HepG2 (cell line): Measurements from ENCODE around the gene CAMK1. TPM values are rescaled to one million over a fixed set of nuclear protein-coding genes. Genes with fewer than 3 reads are reported as not detected.

Experiments used
- ATAC-seq: fragments of 200-7000 bp; cut with Tn5 transposase; 3 replicates; pipeline ENCODE4 v1.9.1; 2020; ENCODE audit warnings: mild to moderate bottlenecking, moderate library complexity
- BruUV-seq: library from RNA; stranded (reverse); fragments of 400-500 nt; replicated peaks from 2 replicates; lab custom pipeline; 2021; lab: Mats Ljungman, UMichigan
- CTCF ChIA-PET: fragments of 300-600 bp; formaldehyde crosslinking; extraction: SDS; loops from one replicate; lab custom pipeline; 2021; ENCODE audit warnings: low total read pairs, inconsistent platforms, low intra/inter-chr PET ratio; lab: Yijun Ruan, JAX
- POLR2A ChIA-PET: fragments of 350-600 bp; sonication (Branson Sonifier 250); formaldehyde crosslinking; loops from one replicate; lab custom pipeline; 2020; ENCODE audit warnings: antibody characterized with exemption, inconsistent platforms; lab: Yijun Ruan, JAX
- DNase-seq: peaks from one replicate; pipeline ENCODE4 v3.0.0-alpha.2; 2015; ENCODE audit warnings: low spot score
- FAIRE-seq: peaks from 3 replicates; lab custom pipeline; 2011; peaks lifted over from hg19 to GRCh38; lab: Jason Lieb, UNC
- H2AFZ ChIP-seq: one replicate; pipeline ENCODE4 v1.6.1; 2011; ENCODE audit warnings: low read length, inconsistent platforms
- H3K27ac ChIP-seq: fragments of 300-600 bp; 3 replicates; pipeline ENCODE4 v1.8.0; 2011; ENCODE audit warnings: mixed run types, mild to moderate bottlenecking, mixed read lengths, low read length, inconsistent platforms; ENCODE audit not compliant: insufficient read depth; ENCODE audit errors: extremely low read length
- H3K27me3 ChIP-seq, 2 experiments: fragments of 200-600 bp in 1 of 2; 2 replicates in 1 of 2; 3 replicates in 1 of 2; pipeline versions ENCODE4 v1.6.0 to v1.8.0; 2011; ENCODE audit warnings: low read length in 2 of 2, mild to moderate bottlenecking in 2 of 2, moderate library complexity in 2 of 2, inconsistent platforms in 1 of 2; ENCODE audit not compliant: insufficient read depth in 2 of 2, control insufficient read depth in 1 of 2
- H3K36me3 ChIP-seq, 2 experiments: fragments of 200-600 bp in 1 of 2; replicated peaks in 1 of 2; 2 replicates in 1 of 2; 3 replicates in 1 of 2; pipeline versions ENCODE4 v1.5.1 to v1.8.0; 2011; ENCODE audit warnings: low read length in 2 of 2, inconsistent platforms in 1 of 2; ENCODE audit not compliant: insufficient read depth in 2 of 2, control insufficient read depth in 1 of 2
- H3K4me1 ChIP-seq: 2 replicates; pipeline ENCODE4 v1.5.1; 2012; ENCODE audit warnings: low read length, inconsistent platforms; ENCODE audit not compliant: insufficient read depth
- H3K4me2 ChIP-seq: 2 replicates; pipeline ENCODE4 v1.6.0; 2011; ENCODE audit warnings: low read depth, low read length, inconsistent platforms
- H3K4me3 ChIP-seq, 3 experiments: fragments of 200-600 bp in 1 of 3; sonication (generic), shearing (Covaris generic) in 1 of 3; replicated peaks in 1 of 3; 2 replicates each; pipeline ENCODE4 v1.5.1; 2011 to 2016; ENCODE audit warnings: low read length in 3 of 3, inconsistent platforms in 2 of 3, low read depth in 2 of 3, mild to moderate bottlenecking in 2 of 3, control low read depth in 1 of 3, mixed read lengths in 1 of 3; ENCODE audit not compliant: insufficient read depth in 1 of 3
- H3K79me2 ChIP-seq: one replicate; pipeline ENCODE4 v1.6.1; 2011; ENCODE audit warnings: low read length, inconsistent platforms; ENCODE audit not compliant: insufficient read depth
- H3K9ac ChIP-seq: 2 replicates; pipeline ENCODE4 v1.6.0; 2011; ENCODE audit warnings: mild to moderate bottlenecking, low read depth, low read length, inconsistent platforms; ENCODE audit not compliant: insufficient read depth
- H3K9me3 ChIP-seq: 2 replicates; pipeline ENCODE4 v1.5.1; 2012; ENCODE audit warnings: mild to moderate bottlenecking, low read length
- H4K20me1 ChIP-seq: 2 replicates; pipeline ENCODE4 v1.6.0; 2011; ENCODE audit warnings: inconsistent platforms, mild to moderate bottlenecking, low read length, moderate library complexity; ENCODE audit not compliant: insufficient read depth
- ARHGAP35 ChIP-seq: sonication (generic); formaldehyde crosslinking; IDR thresholded peaks from 2 replicates; pipeline ENCODE4 v1.9.0; 2022; ENCODE audit warnings: mild to moderate bottlenecking, inconsistent platforms, moderate library complexity, missing genetic modification reagents, borderline replicate concordance
- ESRRA ChIP-seq: sonication (generic); formaldehyde crosslinking; IDR thresholded peaks from 2 replicates; pipeline ENCODE4 v1.5.1; 2020; ENCODE audit warnings: mild to moderate bottlenecking, low read depth, missing genetic modification reagents
- HCFC1 ChIP-seq: fragments of 150-350 bp; IDR thresholded peaks from 2 replicates; pipeline ENCODE4 v1.6.1; 2014; ENCODE audit warnings: low read depth, low read length
- KLF15 ChIP-seq: sonication (generic); formaldehyde crosslinking; IDR thresholded peaks from 2 replicates; pipeline ENCODE4 v1.8.1; 2023; ENCODE audit warnings: borderline replicate concordance, mild to moderate bottlenecking, inconsistent platforms, missing genetic modification reagents, mixed read lengths
- MBD4 ChIP-seq: IDR thresholded peaks from 2 replicates; pipeline ENCODE4 v1.6.1; 2012; ENCODE audit warnings: low read length, inconsistent platforms, borderline replicate concordance
- MEIS2 ChIP-seq: sonication (generic); formaldehyde crosslinking; IDR thresholded peaks from 2 replicates; pipeline ENCODE4 v1.9.0; 2021; ENCODE audit warnings: mild to moderate bottlenecking, missing genetic modification reagents
- ZNF274 ChIP-seq: sonication (generic); formaldehyde crosslinking; IDR thresholded peaks from 2 replicates; pipeline ENCODE4 v1.5.1; 2020; ENCODE audit warnings: mild to moderate bottlenecking, missing genetic modification reagents
- ZNF510 ChIP-seq: sonication (generic); formaldehyde crosslinking; IDR thresholded peaks from 2 replicates; pipeline ENCODE4 v1.4.0; 2020; ENCODE audit warnings: low read depth, mild to moderate bottlenecking, missing genetic modification reagents
- ZNF678 ChIP-seq: sonication (generic); formaldehyde crosslinking; IDR thresholded peaks from 2 replicates; pipeline ENCODE4 v1.4.0; 2020; ENCODE audit warnings: mild to moderate bottlenecking, missing genetic modification reagents
- ZNF788 ChIP-seq: sonication (generic); formaldehyde crosslinking; IDR thresholded peaks from 2 replicates; pipeline ENCODE4 v1.5.0; 2020; ENCODE audit warnings: mild to moderate bottlenecking, missing genetic modification reagents, borderline replicate concordance
- WGBS: methylation state at CpG from one replicate; pipeline ENCODE4 v1.1.6; 2017; ENCODE audit warnings: low lambda C conversion rate; 5-methylcytosine and 5-hydroxymethylcytosine counted together
- in situ Hi-C: cut with HindIII; loops from 2 replicates; pipeline ENCODE4 v1.10.0; 2017; ENCODE audit warnings: low pct_unique_long_range_greater_than_20kb; ENCODE audit not compliant: extremely low pct_ligation_motif_present
- intact Hi-C: fragments of 100-400 bp; cut with micrococcal nuclease; formaldehyde crosslinking; loops from one replicate; pipeline ENCODE4 v1.10.0; 2022; ENCODE audit not compliant: unreplicated experiment
- polyA plus RNA-seq, 8 experiments: library from polyadenylated mRNA; depleted of rRNA in 3 of 8; stranded (reverse) in 7 of 8; unstranded in 1 of 8; fragments of >200 nt; fragmentation: Illumina TruSeq in 4 of 8; extraction: Trizol in 4 of 8; gene quantifications; 2 replicates each; pipeline versions ENCODE4 v1.2.1 to v1.2.3, GENCODE V29; 2011 to 2016; ENCODE audit warnings: low read depth in 4 of 8, missing spikeins in 1 of 8, mixed read lengths in 1 of 8; ENCODE audit not compliant: insufficient read depth in 1 of 8
- total RNA-seq, 5 experiments: library from RNA; depleted of rRNA; stranded (reverse); fragments of >200 nt; fragmentation: Illumina TruSeq; extraction: Trizol; gene quantifications; 2 replicates each; pipeline ENCODE4 v1.2.3, GENCODE V29; 2016; ENCODE audit warnings: low read depth in 1 of 5
- TF ChIP-seq, protein P1 (sequence below): sonication (generic); formaldehyde crosslinking; IDR thresholded peaks from 2 replicates; pipeline ENCODE4 v1.5.1; 2020; ENCODE audit warnings: missing genetic modification reagents, mild to moderate bottlenecking, borderline replicate concordance
- TF ChIP-seq, protein P2 (sequence below): sonication (generic); formaldehyde crosslinking; conservative IDR thresholded peaks from 2 replicates; pipeline ENCODE4 v1.8.0; 2022; ENCODE audit warnings: missing genetic modification reagents
- TF ChIP-seq, protein P3 (sequence below): sonication (generic); formaldehyde crosslinking; IDR thresholded peaks from 2 replicates; pipeline ENCODE4 v1.4.0; 2020; ENCODE audit warnings: mild to moderate bottlenecking, missing genetic modification reagents
- TF ChIP-seq, protein P4 (sequence below): sonication (generic); formaldehyde crosslinking; IDR thresholded peaks from 2 replicates; pipeline ENCODE4 v1.4.0; 2020; ENCODE audit warnings: mild to moderate bottlenecking, missing genetic modification reagents
- TF ChIP-seq, protein P5 (sequence below): sonication (generic); formaldehyde crosslinking; IDR thresholded peaks from 2 replicates; pipeline ENCODE4 v1.5.1; 2020; ENCODE audit warnings: mild to moderate bottlenecking, missing genetic modification reagents, borderline replicate concordance

The CAMK1 gene
- total and polyA plus RNA-seq, 2 of the 13 experiments (the other 11 are each of a cell fraction or from before 2014, with no cell fraction given) = 26.4 to 53.3 TPM

DNA sequence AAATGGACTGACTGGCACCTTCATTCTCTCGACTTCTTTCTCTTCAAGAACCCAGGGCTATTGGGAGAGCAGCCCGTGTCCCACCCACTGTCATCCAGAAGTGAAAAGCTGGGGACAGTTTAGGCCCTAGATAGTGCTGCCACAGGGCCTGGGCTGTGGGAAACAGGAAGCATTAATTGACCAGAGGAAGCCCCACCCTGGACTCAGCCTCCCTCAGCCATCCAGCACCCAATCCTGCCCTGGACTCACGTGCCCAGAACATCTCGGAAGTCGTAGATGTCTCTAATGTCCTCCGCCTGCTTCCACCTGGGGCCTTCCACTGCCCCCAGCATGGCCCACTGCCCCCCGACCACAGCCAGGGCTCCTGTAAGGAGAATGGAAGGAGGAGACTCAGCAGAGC, 2.3 kb downstream of the CAMK1 start:
- peaks cover 13% of the 10 kb centered on the region for H3K79me2 ChIP-seq
- H4K20me1 ChIP-seq = no peaks in the 10 kb centered on the region
- ATAC-seq (no peak), FAIRE-seq (no peak), DNase-seq (no peak)
- peaks cover 39% of the 10 kb centered on the region for H3K4me1 ChIP-seq
- intact Hi-C loops = no loop called here
- 94% methylated on average over 4 of the region's 7 CpGs for WGBS
- H3K9me3 ChIP-seq = no peaks in the 10 kb centered on the region
- H3K36me3 ChIP-seq = peaks cover 4 to 19% of the 10 kb centered on the region in 2 experiments; a peak in 4 of 5 replicates
- in situ Hi-C loops = no loop called here
- ChIA-PET CTCF (no interaction called here), POLR2A (interaction anchor here (1.0 to 5.3 kb wide), 3 partner anchors 13 to 25 kb away, joined by 3 to 50 read pairs (median 5); partner anchors contain the start of genes ARPC4 and OGG1)
- H3K27ac ChIP-seq = no peak overlapping the region
- H3K4me2 ChIP-seq = no peak overlapping the region
- no peaks in the 10 kb centered on the region; a peak in 1 of 5 replicates for H3K27me3 ChIP-seq
- no peak overlapping the region for H3K4me3 ChIP-seq
- BruUV-seq = no TSS peak
- H3K9ac ChIP-seq = no peak overlapping the region
- H2AFZ ChIP-seq = no peak overlapping the region
- TF ChIP-seq ARHGAP35 (CRISPR knock-in tag) = no peak
- TF ChIP-seq, protein P1, sequence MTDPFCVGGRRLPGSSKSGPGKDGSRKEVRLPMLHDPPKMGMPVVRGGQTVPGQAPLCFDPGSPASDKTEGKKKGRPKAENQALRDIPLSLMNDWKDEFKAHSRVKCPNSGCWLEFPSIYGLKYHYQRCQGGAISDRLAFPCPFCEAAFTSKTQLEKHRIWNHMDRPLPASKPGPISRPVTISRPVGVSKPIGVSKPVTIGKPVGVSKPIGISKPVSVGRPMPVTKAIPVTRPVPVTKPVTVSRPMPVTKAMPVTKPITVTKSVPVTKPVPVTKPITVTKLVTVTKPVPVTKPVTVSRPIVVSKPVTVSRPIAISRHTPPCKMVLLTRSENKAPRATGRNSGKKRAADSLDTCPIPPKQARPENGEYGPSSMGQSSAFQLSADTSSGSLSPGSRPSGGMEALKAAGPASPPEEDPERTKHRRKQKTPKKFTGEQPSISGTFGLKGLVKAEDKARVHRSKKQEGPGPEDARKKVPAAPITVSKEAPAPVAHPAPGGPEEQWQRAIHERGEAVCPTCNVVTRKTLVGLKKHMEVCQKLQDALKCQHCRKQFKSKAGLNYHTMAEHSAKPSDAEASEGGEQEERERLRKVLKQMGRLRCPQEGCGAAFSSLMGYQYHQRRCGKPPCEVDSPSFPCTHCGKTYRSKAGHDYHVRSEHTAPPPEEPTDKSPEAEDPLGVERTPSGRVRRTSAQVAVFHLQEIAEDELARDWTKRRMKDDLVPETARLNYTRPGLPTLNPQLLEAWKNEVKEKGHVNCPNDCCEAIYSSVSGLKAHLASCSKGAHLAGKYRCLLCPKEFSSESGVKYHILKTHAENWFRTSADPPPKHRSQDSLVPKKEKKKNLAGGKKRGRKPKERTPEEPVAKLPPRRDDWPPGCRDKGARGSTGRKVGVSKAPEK (CRISPR knock-in tag) = no peak
- TF ChIP-seq KLF15 (CRISPR knock-in tag) = no peak
- no peak for TF ChIP-seq ZNF510 (CRISPR knock-in tag)
- TF ChIP-seq, protein P2, sequence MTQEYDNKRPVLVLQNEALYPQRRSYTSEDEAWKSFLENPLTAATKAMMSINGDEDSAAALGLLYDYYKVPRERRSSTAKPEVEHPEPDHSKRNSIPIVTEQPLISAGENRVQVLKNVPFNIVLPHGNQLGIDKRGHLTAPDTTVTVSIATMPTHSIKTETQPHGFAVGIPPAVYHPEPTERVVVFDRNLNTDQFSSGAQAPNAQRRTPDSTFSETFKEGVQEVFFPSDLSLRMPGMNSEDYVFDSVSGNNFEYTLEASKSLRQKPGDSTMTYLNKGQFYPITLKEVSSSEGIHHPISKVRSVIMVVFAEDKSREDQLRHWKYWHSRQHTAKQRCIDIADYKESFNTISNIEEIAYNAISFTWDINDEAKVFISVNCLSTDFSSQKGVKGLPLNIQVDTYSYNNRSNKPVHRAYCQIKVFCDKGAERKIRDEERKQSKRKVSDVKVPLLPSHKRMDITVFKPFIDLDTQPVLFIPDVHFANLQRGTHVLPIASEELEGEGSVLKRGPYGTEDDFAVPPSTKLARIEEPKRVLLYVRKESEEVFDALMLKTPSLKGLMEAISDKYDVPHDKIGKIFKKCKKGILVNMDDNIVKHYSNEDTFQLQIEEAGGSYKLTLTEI (CRISPR knock-in tag) = no peak
- TF ChIP-seq, protein P3, sequence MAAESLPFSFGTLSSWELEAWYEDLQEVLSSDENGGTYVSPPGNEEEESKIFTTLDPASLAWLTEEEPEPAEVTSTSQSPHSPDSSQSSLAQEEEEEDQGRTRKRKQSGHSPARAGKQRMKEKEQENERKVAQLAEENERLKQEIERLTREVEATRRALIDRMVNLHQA = no peak
- TF ChIP-seq, protein P4, sequence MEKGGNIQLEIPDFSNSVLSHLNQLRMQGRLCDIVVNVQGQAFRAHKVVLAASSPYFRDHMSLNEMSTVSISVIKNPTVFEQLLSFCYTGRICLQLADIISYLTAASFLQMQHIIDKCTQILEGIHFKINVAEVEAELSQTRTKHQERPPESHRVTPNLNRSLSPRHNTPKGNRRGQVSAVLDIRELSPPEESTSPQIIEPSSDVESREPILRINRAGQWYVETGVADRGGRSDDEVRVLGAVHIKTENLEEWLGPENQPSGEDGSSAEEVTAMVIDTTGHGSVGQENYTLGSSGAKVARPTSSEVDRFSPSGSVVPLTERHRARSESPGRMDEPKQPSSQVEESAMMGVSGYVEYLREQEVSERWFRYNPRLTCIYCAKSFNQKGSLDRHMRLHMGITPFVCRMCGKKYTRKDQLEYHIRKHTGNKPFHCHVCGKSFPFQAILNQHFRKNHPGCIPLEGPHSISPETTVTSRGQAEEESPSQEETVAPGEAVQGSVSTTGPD (CRISPR knock-in tag) = no peak
- TF ChIP-seq ZNF274 = no peak
- TF ChIP-seq ZNF678 (CRISPR knock-in tag) = no peak
- TF ChIP-seq ESRRA (CRISPR knock-in tag) = no peak
- TF ChIP-seq, protein P5, sequence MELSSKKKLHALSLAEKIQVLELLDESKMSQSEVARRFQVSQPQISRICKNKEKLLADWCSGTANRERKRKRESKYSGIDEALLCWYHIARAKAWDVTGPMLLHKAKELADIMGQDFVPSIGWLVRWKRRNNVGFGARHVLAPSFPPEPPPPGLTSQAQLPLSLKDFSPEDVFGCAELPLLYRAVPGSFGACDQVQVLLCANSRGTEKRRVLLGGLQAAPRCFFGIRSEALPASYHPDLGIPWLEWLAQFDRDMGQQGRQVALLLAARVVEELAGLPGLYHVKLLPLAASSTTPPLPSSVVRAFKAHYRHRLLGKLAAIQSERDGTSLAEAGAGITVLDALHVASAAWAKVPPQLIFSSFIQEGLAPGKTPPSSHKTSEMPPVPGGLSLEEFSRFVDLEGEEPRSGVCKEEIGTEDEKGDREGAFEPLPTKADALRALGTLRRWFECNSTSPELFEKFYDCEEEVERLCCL (CRISPR knock-in tag) = no peak
- no peak for TF ChIP-seq ZNF788 (CRISPR knock-in tag)
- TF ChIP-seq MEIS2 = no peak
- no peak for TF ChIP-seq HCFC1
- no peak for TF ChIP-seq MBD4
